Ramos (cell line): ENCODE results near the gene RPL13.
"Not testable (repeated sequence)": the region's sequence is repeated elsewhere in the genome, so short reads cannot be mapped to it uniquely, and the experiment has no call there.

ENCODE experiments used
- in situ Hi-C: fragments of 300-500 bp; cut with MboI; formaldehyde crosslinking; loops from one replicate; pipeline ENCODE4 v1.14.3; 2022; ENCODE audit warnings: low sequenced_read_pairs; ENCODE audit not compliant: unreplicated experiment

Gene RPL13

GRCh38 chr16:89561884-89562599 is 1.6 kb downstream of the RPL13 start:
- in situ Hi-C loops: no loop called here

GRCh38 chr16:89562939-89563338 is 2.5 kb downstream of the RPL13 start:
- in situ Hi-C loops: no loop called here

GRCh38 chr16:89563639-89564392 is 3.3 kb downstream of the RPL13 start:
- in situ Hi-C loops: no loop called here

DNA sequence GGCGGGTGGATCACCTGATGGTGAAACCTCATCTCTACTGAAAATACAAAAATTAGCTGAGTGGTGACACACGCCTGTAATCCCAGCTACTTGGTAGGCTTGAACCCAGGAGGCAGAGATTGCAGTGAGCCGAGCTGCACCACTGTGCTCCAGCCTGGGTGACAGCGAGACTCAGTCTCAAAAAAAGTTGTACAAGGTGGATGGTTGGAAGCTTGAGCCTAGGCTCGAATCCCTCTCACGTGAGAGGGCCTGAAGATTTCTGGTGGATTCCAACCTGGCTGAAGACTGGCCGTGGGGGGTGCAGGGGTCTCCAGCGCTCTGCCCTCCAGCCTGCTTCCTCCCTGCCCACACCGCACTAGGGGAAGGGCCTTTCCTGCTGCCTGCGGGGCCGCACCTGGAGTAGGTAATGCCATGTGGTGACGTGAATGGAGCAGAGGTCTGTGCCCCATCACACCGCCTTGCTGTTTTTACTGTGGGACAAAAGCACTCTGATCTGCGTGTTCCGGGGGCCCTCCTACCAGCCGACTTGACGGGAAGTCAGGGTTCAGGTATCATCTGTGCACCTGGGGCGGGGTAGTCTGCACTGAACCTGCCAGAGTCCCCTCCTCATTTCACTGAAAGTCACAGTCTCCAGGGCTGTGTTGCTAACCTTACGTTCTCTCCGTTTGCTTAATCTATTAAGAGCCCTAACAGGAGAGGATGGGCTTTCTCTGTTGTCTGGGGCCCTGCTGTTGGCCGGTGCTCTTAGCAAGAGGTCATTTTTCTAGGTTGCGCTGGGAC is 4.2 kb downstream of the RPL13 start:
- in situ Hi-C loops: no loop called here

DNA sequence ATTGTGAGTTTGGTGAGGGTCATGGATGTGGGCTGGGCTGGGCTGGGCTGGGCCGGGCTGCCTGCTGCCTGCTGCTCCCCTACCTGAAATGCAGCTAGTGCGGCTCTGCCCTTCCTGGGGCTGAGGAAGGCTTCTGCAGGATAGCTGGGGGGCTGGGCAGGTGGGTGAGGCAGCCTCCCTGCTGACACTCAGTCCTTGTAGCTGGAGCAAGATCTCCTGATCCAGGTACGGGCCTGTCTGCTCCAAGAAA is 4.7 kb downstream of the RPL13 start:
- in situ Hi-C loops: no loop called here

DNA sequence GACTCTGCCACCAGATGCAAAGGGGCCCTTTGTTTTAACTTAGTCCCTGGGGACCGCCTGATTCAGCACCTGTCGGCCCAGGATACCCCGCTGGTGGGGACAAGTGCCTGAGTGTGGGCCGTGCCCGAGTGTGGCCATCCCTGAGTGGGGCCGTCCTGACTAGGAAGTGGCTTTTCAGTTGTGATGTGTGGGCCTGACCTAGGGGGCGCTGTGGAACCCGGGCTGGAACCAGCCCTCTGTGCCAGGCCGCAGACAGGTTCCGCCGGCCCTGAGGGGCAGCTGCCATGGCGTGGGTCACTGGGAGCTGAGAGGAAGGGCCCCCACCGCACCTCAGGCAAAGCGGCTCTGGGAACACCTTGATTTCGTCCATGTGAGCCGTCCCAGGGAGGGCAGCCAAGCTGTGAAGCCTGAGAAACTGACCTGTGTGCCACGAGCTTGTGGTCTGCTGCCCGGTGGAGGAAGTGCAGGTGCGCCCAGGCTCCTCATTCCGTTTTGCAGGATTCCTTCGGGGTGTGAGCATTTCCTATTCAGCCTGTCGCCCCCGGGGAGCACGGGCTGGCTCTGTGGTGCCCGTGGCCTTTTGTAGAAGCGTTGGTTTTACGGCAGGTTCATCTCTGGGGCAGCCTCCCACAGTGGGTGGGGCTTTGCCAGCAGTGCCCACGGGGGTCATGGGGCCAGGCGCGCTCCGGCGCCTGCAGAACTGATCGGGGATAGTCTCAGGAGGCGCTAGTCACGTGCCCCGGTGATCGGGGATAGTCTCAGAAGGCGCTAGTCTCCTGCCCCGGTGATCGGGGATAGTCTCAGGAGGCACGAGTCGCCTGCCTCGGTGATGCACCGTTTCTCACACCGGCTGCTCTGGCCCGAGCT is 5.3 kb downstream of the RPL13 start:
- in situ Hi-C loops: no loop called here

GRCh38 chr16:89567656-89568594 is 7.4 kb downstream of the RPL13 start:
- in situ Hi-C loops: no loop called here

GRCh38 chr16:89569506-89570341 is 9.2 kb downstream of the RPL13 start:
- in situ Hi-C loops: no loop called here

DNA sequence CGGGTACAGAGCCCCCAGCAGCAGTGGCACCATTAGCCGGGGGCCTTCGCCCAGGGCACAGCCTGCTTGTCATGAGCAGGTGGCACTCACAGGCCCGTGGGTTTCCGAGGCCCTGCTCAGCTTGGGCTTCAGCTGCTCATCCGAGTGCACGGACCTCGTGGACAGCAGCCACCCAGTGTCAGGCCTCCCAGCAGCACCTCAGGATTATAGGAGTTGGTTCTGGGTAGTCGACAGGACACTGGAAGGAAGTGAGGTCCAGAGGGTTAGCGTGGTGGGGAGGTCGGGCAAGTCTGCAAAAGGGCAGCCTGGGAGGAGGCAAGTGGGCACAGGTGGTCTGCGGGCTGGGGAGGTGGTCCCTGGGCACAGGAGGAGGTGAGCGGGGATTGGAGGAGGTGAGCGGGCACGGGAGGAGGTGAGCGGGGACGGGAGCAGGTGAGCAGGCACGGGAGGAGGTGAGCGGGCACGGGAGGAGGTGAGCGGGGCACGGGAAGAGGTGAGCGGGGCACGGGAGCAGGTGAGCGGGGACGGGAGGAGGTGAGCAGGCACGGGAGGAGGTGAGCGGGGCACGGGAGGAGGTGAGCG is 10.0 kb downstream of the RPL13 start:
- in situ Hi-C loops: no loop called here

DNA sequence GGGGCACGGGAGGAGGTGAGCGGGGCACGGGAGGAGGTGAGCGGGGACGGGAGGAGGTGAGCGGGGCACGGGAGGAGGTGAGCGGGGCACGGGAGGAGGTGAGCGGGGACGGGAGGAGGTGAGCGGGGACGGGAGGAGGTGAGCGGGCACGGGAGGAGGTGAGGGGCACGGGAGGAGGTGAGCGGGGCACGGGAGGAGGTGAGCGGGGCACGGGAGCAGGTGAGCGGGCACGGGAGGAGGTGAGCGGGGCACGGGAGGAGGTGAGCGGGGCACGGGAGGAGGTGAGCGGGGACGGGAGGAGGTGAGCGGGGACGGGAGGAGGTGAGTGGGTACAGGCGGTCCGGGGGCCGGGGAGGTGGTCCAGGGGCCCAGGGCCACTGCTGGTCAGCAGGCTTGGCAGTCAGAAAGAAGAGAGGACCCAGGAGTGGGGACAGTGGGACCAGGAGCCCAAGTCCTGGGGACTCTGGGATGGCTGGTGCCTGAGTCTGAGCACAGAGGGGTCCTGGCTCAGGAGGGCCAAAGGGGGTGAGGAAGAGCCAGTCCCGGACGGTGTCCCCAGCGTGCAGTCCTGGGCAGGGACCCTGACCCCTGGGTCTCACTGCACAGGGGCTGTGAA is 10.6 kb downstream of the RPL13 start:
- in situ Hi-C loops: not testable (repeated sequence)

- in situ Hi-C loops: no loop called here
Observed at GRCh38 chr16:89571636-89572035, 11.2 kb downstream of the RPL13 start.

- in situ Hi-C loops: no loop called here
Observed at GRCh38 chr16:89572073-89572484, 11.6 kb downstream of the RPL13 start.

DNA sequence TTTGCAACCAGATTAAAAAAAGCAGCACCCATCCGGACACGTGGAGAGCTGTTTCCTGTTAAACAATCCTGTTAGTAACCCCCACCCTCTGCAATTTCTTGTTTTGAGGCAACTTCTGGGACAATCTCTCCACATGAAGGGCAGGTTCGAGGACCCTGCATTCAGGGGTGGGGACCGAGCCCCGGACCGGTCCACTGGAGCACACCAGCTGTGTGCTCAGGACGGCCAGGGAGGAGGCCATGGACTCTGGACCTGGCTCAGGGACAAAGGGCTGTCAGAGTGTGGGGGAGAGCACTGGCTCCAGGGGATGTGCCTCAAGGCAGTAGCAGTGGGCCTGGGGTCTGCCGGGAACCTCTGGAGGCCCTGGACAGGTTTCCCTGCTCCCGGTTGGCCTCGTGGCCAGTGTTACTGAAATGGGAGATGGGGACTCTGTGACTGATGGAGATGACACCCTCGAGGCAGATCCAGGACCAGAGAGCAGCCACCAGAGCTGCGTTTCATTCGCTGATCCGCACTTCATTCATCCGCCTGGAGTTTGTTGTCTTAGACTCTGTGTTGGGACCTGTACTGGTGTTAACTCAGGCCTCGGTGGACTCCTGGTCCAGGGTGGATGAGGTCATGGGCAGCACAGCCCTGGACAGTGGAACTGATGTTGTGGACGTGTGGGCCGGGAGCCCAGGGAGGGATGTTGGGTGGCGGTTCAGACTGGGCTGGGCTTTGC is 12.2 kb downstream of the RPL13 start:
- in situ Hi-C loops: no loop called here

GRCh38 chr16:89573826-89574680 is 13.6 kb downstream of the RPL13 start:
- in situ Hi-C loops: no loop called here

- in situ Hi-C loops: no loop called here
Observed at GRCh38 chr16:89574681-89575246, 14.3 kb downstream of the RPL13 start.
